Smooth muscle cell of bladder (primary cell): ENCODE data around the gene AKAP7. TPM values are rescaled to one million over a fixed set of nuclear protein-coding genes. Genes with fewer than 3 reads are reported as not detected.

Experiments used
- total RNA-seq: library from RNA; depleted of rRNA; stranded (reverse); fragments of >200 nt; gene quantifications from 2 replicates; pipeline ENCODE4 v1.2.3, GENCODE V29; 2014

The AKAP7 gene
- total RNA-seq, result 6.3 and 10.3 TPM in 2 replicates

GRCh38 chr6:131135244-131136020, at the start of gene AKAP7:
Gene AKAP7 (plus strand): TSS chr6:131135467. CDS start chr6:131135764, 297 bp downstream.

Other genes starting within 250 kb of the AKAP7 start
- 63.8 and 68.7 TPM in 2 replicates for gene EPB41L2, start 72.2 kb upstream of the AKAP7 start, total RNA-seq